ENCODE measurements around the gene MACROD1.

MACROD1 gene

DNA sequence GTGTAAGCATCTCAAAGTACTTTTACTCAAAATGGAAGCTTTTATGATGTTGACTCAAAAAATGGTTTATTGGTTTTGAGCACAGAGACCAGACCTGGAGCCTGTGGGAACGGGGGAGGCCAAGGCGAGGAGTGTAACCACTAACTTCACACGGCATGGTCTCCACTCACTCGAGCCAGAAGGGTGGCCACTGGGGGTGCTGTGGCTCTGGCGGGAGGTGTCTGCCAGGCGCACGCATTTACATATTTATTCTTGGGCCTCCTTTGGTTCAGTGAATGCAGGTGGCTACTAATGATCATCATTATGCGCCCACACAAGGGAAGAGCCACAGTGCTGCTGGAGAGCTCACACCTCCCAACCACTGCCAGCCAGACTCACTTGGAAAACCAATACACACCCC, 65.6 kb downstream of the MACROD1 start:
- DNase-seq (ENCODE audit: low read depth), result no peak
- TF ChIP-seq, protein P1, sequence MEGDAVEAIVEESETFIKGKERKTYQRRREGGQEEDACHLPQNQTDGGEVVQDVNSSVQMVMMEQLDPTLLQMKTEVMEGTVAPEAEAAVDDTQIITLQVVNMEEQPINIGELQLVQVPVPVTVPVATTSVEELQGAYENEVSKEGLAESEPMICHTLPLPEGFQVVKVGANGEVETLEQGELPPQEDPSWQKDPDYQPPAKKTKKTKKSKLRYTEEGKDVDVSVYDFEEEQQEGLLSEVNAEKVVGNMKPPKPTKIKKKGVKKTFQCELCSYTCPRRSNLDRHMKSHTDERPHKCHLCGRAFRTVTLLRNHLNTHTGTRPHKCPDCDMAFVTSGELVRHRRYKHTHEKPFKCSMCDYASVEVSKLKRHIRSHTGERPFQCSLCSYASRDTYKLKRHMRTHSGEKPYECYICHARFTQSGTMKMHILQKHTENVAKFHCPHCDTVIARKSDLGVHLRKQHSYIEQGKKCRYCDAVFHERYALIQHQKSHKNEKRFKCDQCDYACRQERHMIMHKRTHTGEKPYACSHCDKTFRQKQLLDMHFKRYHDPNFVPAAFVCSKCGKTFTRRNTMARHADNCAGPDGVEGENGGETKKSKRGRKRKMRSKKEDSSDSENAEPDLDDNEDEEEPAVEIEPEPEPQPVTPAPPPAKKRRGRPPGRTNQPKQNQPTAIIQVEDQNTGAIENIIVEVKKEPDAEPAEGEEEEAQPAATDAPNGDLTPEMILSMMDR (conservative IDR thresholded peaks at IDR 0.05; ENCODE audit: low read length), result 0 out of 2 replicates have a peak, but pooled peaks have one; percentile 3
- no peak overlapping the region for H3K4me3 ChIP-seq (ENCODE audit: low read length)

DNA sequence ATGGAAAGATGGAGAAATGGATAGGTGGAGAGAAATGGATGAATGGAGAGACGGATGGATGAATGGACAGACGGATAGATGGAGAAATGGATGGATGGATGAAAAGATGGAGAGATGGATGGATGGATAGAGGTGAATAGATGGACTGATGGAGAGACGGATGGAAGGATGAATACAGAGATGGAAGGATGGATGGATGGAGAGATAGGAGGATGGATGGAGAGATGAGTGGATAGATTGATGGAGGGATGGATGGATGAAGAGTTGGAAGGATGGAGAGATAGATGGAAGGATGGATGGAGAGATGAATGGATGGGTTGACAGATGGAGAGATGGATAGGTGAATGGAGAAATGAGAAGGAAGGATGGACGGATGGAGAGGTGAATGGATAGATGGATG, 66.5 kb downstream of the MACROD1 start:
- no peak overlapping the region for H3K4me3 ChIP-seq (ENCODE audit: low read length)
- no peak for DNase-seq (ENCODE audit: low read depth)
- TF ChIP-seq, protein P1 (conservative IDR thresholded peaks at IDR 0.05; ENCODE audit: low read length), result no peak

DNA sequence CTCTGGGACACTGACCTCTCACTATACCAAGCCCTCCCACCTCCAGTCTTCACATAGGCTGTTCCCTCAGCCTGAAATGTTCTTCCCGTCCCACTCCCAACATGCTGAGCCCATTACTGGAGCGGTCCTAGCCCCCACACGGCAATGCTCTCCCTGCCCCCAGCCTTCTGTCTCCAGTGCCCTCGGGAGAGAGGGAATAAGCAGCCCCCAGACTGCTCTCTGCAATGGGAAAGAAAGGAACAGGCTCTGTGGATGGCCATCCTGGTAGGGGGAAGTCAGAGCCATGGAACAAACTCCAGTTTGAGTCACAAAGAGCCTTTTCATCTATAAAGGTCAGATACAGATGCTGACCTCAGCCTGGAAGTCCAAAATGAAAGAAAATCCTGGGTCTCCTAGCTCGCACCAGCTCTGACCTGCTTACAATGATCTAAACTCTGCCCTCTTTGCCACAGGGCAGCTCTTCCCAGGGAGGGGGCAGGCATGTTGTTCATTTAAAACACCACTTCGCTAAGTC, 67.5 kb downstream of the MACROD1 start:
- no peak for DNase-seq (ENCODE audit: low read depth)
- TF ChIP-seq, protein P1 (conservative IDR thresholded peaks at IDR 0.05; ENCODE audit: low read length), result no peak
- H3K4me3 ChIP-seq (ENCODE audit: low read length), result no peak overlapping the region

DNA sequence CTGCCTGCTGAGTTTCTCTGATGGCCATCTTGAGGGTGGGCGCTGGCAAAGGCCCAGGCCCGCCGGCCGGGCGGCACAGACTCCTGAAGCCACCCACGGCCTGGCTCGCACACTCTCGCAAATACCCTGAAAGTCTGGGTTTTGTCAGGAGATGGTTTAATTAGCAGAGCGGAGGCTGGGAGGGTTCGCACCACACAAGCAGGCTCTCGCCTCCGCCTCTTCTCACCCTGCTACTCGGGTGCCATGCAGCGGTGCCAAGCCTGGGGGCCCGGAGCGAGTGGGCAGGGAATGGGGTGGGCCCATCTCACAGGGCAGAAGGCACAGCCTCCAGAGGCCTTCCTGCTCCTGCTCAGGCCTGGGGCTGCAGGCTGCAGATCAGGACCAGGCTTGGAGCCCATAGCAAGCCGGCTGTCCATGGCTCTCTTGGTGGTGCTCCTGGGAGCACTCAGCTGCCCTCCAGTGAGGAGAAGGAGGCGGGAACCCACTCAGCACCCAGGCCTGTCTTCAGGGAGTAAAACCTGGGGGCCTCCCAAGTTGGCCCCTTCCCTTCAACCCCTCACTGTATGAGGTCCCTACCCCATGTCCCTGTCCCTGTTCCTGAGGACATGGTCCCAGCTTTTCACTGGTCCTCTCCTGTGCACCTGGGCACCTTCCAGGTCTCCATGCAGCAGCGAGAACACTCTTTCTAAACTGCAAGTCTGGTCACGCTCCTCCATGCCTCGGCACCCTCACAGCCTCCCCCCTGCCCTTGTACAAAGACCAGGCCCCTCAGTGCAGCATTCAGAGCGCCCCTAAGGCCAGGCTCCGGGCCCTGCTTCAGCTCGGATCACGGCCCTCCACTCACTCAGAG, 68.2 kb downstream of the MACROD1 start:
- H3K4me3 ChIP-seq (ENCODE audit: low read length), result no peak overlapping the region
- TF ChIP-seq, protein P1 (conservative IDR thresholded peaks at IDR 0.05; ENCODE audit: low read length), result no peak
- no peak for DNase-seq (ENCODE audit: low read depth)

DNA sequence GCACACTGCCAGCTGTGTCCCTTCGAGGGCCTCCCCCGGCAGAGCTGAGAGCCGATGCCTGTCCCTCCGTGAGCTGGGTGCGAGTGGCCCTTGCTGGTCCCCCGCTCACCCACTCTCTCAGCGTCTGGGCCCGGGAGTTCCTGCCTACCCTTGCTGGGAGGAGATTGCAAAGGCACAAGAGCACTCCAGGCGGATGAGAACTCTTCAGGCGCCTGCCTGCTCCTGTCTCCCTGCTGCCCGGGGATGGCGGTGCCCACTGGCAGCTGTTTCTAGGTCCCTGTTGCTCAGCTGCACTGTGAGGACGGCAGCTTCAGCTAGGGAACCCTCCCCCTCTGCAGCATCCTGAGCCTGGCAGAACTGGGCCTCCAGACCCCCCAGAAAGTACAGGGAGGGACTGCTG, 69.1 kb downstream of the MACROD1 start:
- TF ChIP-seq, protein P1 (conservative IDR thresholded peaks at IDR 0.05; ENCODE audit: low read length), result no peak
- H3K4me3 ChIP-seq (ENCODE audit: low read length), result no peak overlapping the region
- no peak for DNase-seq (ENCODE audit: low read depth)

DNA sequence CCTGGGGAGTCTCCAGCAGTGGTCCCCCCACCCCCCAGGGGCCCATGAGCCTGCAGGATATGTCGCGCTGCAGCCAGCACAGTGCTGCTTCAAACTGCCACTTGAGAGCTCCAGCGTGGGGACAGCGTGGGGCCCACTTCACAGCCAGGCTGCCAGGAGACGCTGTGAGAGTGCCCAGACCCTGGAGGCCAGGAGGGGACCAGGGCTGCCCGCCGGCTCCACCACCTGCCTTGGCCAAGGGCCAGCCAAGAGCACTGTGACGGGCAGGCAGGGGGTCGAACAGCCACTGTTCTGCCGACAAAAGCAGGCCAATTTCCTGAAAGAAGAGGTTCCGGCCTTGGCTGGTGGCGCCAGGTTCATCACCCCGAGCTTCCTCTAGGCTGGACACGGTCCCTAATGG, 70.0 kb downstream of the MACROD1 start:
- DNase-seq (ENCODE audit: low read depth), result no peak
- TF ChIP-seq, protein P1 (conservative IDR thresholded peaks at IDR 0.05; ENCODE audit: low read length), result no peak
- no peak overlapping the region for H3K4me3 ChIP-seq (ENCODE audit: low read length)

DNA sequence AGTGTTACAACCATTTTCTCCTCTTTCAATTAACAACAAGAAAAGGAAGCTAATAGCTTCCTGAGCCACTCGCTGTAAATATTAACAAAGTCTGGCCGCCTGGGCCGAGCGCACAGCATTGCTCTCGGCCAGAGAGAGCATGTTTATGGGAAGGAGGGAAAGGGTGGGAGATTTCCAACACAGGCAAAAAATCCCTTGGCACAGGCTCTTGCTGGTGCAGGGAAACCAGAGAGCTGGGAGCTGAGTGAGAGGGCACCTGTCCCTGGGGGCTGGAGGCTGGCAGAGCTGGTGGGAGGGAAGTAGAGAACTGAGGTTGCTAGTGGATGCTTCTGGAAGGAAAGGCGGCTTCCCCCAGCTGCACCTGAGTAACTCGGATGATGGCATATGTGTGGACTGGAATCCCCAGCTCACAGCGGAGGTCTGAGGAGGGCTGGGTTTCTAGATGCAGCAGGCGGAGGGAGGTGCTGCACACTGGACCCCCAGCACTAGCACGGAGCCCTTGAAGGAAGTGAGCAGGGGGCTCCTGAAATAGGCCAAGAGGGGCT, 70.6 kb downstream of the MACROD1 start:
- H3K4me3 ChIP-seq (ENCODE audit: low read length), result no peak overlapping the region
- TF ChIP-seq, protein P1 (conservative IDR thresholded peaks at IDR 0.05; ENCODE audit: low read length), result no peak
- no peak for DNase-seq (ENCODE audit: low read depth)
